ENCODE data around the gene STAM2.

DNA sequence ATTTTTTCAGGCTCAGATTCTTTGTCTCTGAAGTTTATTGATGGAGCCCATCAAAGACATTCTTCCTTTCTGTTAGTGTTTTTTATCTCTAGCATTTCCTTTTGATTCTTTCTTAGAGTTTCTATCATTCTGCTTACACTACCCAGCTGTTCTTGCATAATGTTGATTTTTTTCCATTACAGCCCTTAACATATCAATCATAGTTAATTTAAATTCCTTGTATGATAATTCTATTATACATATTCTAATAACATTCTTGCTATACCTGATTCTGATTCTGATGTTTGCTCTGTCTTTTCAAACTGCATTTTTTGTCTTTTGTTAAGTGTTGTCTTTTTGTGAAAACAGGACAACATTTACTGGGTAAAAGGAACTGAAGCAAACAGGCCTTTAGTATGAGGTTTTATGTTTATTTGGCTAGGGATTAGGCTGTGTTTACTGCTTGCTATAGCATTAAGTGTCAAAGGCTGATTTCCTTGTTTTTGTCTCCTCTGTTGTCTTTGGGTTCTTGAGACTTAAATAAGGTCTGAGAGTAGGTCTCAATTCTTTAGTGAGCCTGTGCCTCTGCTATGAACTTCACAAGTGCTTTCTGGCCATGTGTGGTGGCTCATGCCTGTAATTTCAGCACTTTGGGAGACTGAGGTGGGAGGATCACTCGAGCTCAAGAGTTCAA lies 8.0 kb upstream of the STAM2 start:
- TF ChIP-seq EP300 (IDR thresholded peaks at IDR 0.05), result no peak
- no peak for TF ChIP-seq POLR2A (IDR thresholded peaks at IDR 0.05; ENCODE audit: low read depth)
- TF ChIP-seq, protein P1, sequence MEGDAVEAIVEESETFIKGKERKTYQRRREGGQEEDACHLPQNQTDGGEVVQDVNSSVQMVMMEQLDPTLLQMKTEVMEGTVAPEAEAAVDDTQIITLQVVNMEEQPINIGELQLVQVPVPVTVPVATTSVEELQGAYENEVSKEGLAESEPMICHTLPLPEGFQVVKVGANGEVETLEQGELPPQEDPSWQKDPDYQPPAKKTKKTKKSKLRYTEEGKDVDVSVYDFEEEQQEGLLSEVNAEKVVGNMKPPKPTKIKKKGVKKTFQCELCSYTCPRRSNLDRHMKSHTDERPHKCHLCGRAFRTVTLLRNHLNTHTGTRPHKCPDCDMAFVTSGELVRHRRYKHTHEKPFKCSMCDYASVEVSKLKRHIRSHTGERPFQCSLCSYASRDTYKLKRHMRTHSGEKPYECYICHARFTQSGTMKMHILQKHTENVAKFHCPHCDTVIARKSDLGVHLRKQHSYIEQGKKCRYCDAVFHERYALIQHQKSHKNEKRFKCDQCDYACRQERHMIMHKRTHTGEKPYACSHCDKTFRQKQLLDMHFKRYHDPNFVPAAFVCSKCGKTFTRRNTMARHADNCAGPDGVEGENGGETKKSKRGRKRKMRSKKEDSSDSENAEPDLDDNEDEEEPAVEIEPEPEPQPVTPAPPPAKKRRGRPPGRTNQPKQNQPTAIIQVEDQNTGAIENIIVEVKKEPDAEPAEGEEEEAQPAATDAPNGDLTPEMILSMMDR (IDR thresholded peaks at IDR 0.05), result no peak
